ENCODE measurements around the gene LITAF.
"Not testable (repeated sequence)": the region's sequence is repeated elsewhere in the genome, so short reads cannot be mapped to it uniquely, and the experiment has no call there.

Gene LITAF

DNA sequence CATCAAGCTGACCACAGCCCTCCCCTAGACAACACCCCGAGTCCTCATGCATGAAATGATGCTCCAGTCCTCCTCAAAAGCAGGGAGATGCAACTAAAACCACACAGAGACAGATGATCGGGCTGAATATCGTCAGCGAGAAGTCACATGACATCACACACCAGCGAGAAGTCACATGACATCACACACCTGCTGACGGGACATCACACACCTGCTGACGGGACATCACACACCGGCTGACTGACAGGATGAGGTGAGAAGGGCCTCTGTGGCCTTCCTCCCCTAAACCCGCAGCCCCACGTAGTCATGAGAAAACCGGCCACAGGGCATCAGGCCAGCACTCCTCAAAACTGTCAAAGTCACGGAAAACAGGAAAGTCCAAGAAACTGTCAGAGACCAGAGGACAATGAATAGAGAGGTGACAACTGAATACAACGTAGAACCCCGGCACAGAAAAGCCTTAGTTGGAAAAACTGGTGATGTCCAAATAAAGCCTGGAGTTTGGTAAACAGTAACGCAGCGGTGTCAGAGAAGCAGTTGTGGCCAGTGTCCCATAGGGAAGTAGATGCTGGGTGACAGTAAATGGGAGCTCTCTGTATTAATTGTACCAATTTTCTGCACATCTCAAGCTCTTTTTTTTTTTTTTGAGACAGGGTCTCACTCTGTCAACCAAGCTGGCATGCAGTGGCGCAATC, 14.3 kb downstream of the LITAF start:
- no peak for DNase-seq (ENCODE audit: low read depth)

- no peak for DNase-seq (ENCODE audit: low read depth)
Observed at GRCh38 chr16:11571549-11571948, 15.2 kb downstream of the LITAF start.

DNA sequence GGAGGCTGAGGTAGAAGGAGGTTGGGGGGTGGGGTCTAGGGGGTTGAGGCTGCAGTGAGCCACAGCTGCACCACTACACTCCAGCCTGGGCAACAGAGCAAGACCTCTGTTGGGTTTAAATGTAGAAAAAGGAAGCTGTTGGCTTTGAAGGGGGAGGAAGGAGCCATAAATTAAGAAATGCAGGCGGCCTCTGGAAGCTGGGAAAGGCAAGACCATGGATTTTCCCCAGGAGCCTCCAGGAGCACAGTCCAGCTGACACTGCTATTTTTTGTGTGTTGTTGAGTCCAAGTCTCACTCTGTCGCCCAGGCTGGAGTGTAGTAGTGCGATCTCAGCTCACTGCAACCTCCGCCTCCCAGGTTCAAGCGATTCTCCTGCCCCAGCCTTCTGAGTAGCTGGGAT, 15.9 kb downstream of the LITAF start:
- DNase-seq (ENCODE audit: low read depth), result no peak

GRCh38 chr16:11570258-11570657, 16.5 kb downstream of the LITAF start:
- DNase-seq (ENCODE audit: low read depth), result no peak

GRCh38 chr16:11566398-11566797, 20.3 kb downstream of the LITAF start:
- DNase-seq (ENCODE audit: low read depth), result no peak

- DNase-seq (ENCODE audit: low read depth), result no peak
Observed at GRCh38 chr16:11565665-11566064, 21.1 kb downstream of the LITAF start.

DNA sequence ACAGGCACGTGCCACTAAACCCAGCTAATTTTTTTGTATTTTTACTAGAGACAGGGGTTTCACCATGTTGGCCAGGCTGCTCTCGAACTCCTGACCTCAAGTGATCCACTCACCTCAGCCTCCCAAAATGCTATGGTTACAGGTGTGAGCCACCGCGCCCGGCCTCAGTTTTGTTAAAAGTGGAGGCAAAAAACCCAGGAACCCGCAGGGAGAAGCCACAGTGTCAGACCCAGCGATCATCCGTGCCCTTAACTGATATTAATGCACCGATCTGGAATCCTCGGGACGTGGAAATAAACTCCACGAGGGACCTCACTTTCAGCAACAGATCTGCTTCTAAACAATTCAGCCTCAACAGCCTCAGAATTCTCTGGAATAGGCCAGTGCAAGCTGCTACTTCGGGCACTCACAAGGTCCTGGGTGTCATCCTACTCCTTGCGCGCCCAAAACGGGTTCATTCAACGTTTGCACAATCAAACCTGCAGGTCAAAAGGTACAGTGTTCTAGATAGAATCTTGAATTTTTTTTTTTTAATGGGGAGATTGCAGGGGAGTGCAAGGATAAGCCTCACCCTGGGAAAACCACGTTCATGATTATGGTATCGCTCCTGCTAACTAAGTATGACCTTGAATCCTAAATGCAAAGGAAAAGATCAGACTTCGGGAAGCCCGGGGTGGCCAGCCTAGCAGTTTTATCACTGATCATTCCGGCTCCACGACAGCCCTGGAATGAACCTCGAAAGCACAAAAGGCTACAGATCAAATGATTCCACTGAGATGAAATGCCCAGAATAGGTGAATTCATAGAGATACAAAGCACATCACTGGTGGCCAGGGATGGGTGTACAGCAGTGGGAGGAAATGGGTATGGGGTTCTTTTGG, 22.4 kb downstream of the LITAF start:
- no peak for DNase-seq (ENCODE audit: low read depth)

DNA sequence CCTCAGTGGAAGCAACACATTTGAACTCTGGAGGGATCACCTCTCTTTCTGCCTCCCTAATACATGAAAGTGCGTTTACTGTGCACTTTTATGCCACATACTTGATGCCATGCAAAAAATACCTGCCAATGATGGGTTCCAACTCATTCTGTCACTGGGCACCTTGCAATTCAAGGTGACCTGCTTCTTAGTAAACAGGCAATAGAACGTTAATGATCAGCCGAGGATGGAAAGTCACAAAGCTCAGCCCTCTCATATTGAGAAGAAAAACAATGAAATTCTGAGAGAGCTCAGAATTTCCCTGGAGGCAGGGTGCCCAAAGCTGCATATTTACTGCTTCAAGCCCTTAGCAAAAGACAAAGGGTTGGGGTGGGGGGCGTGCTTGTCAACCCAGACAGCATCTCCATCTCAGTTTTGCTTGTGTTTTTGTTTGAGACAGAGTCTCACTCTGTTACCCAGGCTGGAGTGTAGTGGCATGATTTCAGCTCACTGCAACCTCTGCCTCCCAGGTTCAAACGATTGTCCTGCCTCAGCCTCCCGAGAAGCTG, 23.2 kb downstream of the LITAF start:
- DNase-seq (ENCODE audit: low read depth), result no peak

GRCh38 chr16:11562941-11563340, 23.8 kb downstream of the LITAF start:
- DNase-seq (ENCODE audit: low read depth), result no peak

DNA sequence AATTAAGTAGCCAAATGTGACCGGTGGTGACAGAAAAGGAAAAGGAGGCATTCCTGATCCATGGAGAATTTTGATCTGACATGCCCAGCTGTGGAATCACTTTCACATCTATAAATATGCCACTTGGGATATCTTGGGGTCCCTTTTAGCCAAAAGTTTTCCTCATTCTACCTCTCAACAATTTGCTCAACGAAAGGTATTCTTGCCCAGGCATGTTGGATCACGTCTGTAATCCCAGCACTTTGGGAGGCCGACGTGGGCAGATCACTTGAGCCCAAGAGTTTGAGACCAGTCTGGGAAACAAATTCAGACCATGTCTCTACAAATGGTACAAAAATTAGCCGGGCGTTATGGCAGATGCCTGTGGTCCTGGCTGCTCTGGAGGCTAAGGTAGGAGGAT, 24.3 kb downstream of the LITAF start:
- no peak for DNase-seq (ENCODE audit: low read depth)

DNA sequence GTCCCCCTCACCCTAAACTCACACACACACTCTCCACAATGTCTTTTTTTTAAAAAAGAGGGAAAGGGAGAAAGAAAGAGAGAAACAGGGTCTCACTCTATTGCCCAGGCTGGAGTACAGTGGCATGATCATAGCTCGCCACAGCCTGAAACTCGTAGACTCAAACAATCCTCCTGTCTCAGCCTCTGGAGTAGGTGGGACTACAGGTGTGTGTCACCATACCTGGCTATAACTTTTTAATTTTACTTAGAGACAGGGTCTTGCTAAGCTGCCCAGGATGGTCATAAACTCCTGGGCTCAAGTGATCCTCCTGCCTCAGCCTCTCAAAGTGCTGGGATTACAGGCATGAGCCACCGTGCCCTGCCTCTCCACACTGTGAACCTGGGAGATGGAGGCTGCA, 24.9 kb downstream of the LITAF start:
- no peak for DNase-seq (ENCODE audit: low read depth)

DNA sequence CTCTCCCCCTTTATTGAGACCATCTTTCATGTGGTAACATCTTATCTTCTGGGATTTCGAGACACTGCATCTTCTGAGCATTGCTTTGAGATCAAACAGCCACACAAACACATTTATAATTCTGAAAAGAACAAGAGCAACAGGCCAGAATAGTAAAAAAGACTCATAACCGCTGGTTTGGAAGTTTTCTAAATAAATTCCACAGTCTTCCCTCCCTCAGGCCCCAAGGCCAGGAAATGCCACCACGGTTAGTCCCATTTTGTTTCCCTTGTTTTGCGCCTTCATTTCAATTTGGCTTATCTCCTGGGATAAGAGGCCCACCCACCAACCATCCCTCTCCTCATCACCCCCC, 25.3 kb downstream of the LITAF start:
- no peak for DNase-seq (ENCODE audit: low read depth)

DNA sequence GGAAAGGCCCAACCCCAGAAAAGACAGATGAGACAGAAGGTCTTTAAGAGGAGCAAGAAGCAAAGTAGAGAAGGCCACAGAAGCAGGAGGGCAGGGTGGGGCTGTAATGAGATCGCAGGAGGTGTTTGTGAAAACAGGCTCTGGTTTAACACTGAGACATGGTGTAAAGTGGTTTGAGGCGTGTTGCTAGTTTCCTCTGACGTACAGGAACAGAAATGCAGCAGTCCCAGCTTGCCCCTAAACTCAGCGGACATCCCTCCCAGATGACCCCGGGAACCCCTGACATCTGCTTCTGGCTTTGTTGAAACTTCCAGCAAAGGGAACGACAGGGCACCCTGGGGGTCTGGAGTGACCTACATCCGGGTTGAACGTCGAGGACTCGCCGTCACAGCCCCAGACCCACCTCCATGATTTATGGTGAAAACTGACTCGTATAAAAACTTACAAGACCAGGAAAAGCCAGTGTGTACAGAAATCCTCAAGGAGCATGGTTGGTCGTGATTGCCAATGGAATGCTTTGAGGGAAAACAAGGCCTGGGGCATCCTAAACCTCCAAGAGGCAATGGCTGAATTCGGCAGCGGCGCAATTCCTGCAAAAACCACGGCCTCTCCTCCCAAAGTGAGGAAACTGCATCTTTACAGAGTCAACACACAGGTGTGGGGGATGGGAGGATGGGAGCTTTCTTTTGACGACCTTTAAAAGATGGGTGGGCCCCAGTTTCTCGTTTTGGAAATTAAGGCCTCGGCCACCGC, 25.8 kb downstream of the LITAF start:
- DNase-seq (ENCODE audit: low read depth), result no peak

DNA sequence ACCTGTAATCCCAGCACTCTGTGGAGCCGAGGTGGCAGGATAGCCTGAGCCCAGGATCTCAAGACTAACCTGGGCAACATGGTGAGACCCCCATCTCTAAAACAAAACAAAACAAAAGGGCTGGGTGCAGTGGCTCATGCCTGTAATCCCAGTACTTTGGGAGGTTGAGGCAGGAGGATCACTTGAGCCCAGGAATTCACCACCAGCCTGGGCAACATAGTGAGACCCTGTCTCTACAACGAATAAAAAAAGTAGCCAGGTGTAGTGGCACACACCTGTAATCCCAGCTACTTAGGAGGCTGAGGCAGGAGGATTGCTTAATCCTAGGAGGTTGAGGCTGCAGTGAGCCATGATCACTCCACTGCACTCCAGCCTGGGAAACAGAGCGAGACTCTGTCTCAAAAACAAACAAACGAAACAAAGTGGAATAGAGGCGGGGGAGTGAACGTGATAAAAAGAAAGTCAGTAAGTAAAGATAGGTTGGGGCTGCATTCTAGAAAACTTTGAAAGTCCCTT, 28.4 kb downstream of the LITAF start:
- not testable (repeated sequence) for DNase-seq (ENCODE audit: low read depth)

- DNase-seq (ENCODE audit: low read depth), result no peak
Observed at GRCh38 chr16:11557801-11558200, 28.9 kb downstream of the LITAF start.

GRCh38 chr16:11556945-11557720, 29.6 kb downstream of the LITAF start:
- DNase-seq (ENCODE audit: low read depth), result no peak

DNA sequence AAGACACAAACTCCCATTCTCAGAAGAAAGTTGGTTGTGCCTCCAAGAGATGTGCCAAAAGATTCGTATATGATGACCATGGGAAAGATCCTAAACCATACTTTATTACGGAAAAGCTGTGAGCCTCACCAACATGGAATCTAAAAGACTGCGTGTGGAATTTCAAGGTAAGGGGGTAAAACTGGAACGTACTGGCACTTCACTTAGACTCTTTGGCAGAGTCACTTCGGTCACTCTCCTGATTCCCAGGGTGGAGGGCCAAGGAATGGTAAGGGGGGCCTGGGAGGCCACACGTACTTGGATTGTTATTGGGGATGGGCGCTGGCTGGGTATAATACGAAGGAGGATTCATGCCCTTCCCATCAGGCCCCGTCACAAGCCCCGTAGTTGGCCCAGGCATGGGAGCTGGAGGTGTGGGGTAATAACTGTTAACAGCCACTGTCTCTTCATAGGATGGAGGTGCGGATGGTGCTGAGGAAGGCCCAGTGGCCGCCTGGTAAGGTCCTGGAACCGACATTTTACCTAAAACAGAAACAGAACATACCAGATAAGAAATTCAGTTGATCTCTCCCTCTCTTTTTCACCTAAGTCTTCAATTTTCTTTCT, 30.4 kb downstream of the LITAF start:
- no peak for DNase-seq (ENCODE audit: low read depth)

GRCh38 chr16:11554053-11554452, 32.7 kb downstream of the LITAF start:
- no peak for DNase-seq (ENCODE audit: low read depth)

- no peak for DNase-seq (ENCODE audit: low read depth)
Observed at GRCh38 chr16:11553371-11553770, 33.3 kb downstream of the LITAF start.

DNA sequence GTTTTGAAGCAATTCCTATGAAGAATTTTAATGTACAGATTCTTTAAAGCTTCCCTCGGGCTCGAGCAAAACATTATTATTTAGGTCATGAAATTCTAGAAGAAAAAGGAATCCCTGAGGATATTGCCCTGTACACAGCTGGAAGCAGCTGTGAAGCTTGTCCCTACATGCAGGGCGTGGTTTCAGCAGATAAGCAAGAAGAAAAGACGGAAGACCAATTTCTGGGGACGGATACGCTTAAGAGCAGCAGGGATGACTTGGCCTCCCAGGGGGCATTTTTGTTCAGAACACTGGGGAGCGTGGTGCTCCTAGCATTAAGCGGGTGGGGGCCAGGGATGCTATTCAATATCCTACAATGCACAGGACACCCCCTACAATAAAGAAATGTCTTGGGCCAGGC, 34.3 kb downstream of the LITAF start:
- DNase-seq (ENCODE audit: low read depth), result no peak

DNA sequence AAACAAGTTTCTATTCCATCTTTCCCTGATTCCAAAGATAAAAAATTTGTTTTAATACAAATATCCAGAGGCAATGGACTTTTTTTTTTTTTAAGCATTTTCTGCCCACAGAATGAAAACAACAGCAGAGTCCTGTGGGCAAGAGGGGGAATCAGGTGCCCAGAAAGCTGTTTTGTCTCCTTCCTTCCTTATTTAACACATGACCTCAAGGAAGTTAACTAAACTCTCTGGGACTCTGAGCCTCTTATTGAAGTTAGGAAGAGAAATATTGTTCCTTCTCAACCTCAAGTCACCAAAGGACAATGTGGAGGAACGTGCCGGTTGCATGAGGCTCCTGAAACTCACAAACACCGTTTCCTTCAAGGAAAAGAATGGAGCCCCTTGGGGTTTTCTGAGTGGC, 34.9 kb downstream of the LITAF start:
- no peak for DNase-seq (ENCODE audit: low read depth)

Data from fibroblast of the conjunctiva (primary cell).